ENCODE data around the gene EHD2.

DNA sequence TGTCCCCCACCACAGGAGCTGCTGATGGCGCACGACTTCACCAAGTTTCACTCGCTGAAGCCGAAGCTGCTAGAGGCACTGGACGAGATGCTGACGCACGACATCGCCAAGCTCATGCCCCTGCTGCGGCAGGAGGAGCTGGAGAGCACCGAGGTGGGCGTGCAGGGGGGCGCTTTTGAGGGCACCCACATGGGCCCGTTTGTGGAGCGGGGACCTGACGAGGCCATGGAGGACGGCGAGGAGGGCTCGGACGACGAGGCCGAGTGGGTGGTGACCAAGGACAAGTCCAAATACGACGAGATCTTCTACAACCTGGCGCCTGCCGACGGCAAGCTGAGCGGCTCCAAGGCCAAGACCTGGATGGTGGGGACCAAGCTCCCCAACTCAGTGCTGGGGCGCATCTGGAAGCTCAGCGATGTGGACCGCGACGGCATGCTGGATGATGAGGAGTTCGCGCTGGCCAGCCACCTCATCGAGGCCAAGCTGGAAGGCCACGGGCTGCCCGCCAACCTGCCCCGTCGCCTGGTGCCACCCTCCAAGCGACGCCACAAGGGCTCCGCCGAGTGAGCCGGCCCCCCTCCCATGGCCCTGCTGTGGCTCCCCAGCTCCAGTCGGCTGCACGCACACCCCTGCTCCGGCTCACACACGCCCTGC is 27.8 kb downstream of the EHD2 start:
- TF ChIP-seq YY1 (IDR thresholded peaks at IDR 0.05; ENCODE audit: insufficient read depth, insufficient read length) (no peak), ZNF274 (IDR thresholded peaks at IDR 0.05; ENCODE audit: low read depth, low read length) (no peak), SUZ12 (IDR thresholded peaks at IDR 0.05; ENCODE audit: extremely low read depth, insufficient read depth, insufficient read length) (no peak)
